GM23338 (cell line): ENCODE results near the gene RAB36. TPM values are rescaled to one million over a fixed set of nuclear protein-coding genes. Genes with fewer than 3 reads are reported as not detected.

Source experiments
- ATAC-seq: fragments of 200-7000 bp; cut with Tn5 transposase; 3 replicates; pipeline ENCODE4 v1.9.1; 2020
- DNase-seq: peaks from one replicate; pipeline ENCODE4 v3.0.0-alpha.2; 2015; ENCODE audit warnings: low spot score
- H2AFZ ChIP-seq: fragments of 200-600 bp; sonication (generic); 2 replicates; pipeline ENCODE4 v1.8.0; 2016; ENCODE audit warnings: antibody characterized with exemption, mild to moderate bottlenecking, moderate library complexity
- H3F3A ChIP-seq: fragments of 200-600 bp; sonication (generic); replicated peaks from 2 replicates; pipeline ENCODE4 v1.8.0; 2017; ENCODE audit warnings: antibody characterized with exemption, mixed run types, low read depth
- H3K27ac ChIP-seq: fragments of 200-600 bp; sonication (generic); 2 replicates; pipeline ENCODE4 v1.6.1; 2016; ENCODE audit warnings: low read depth
- H3K27me3 ChIP-seq: fragments of 200-600 bp; sonication (generic); 2 replicates; pipeline ENCODE4 v1.8.0; 2016; ENCODE audit warnings: mild to moderate bottlenecking, mixed run types, moderate library complexity; ENCODE audit not compliant: insufficient read depth
- H3K36me3 ChIP-seq: fragments of 200-600 bp; sonication (generic); 2 replicates; pipeline ENCODE4 v1.8.0; 2016; ENCODE audit warnings: mild to moderate bottlenecking; ENCODE audit not compliant: insufficient read depth
- H3K4me1 ChIP-seq: fragments of 200-600 bp; sonication (generic); 2 replicates; pipeline ENCODE4 v1.8.0; 2016; ENCODE audit warnings: mild to moderate bottlenecking, moderate library complexity; ENCODE audit not compliant: insufficient read depth
- H3K4me2 ChIP-seq: fragments of 200-600 bp; sonication (generic); 2 replicates; pipeline ENCODE4 v1.7.1; 2017; ENCODE audit warnings: mixed run types
- H3K4me3 ChIP-seq: fragments of 200-600 bp; sonication (generic); 2 replicates; pipeline ENCODE4 v1.6.1; 2016; ENCODE audit warnings: mixed run types
- H3K79me2 ChIP-seq: fragments of 200-600 bp; sonication (generic); replicated peaks from 2 replicates; pipeline ENCODE4 v1.8.0; 2017; ENCODE audit warnings: mild to moderate bottlenecking; ENCODE audit not compliant: insufficient read depth
- H3K9me2 ChIP-seq: fragments of 200-600 bp; sonication (generic); 2 replicates; pipeline ENCODE4 v1.8.0; 2017; ENCODE audit not compliant: insufficient read depth
- H4K20me1 ChIP-seq: fragments of 200-600 bp; sonication (generic); replicated peaks from 2 replicates; pipeline ENCODE4 v1.8.0; 2017; ENCODE audit warnings: mild to moderate bottlenecking; ENCODE audit not compliant: insufficient read depth
- H3K27ac Mint-ChIP-seq: 2 replicates; pipeline ENCODE4 v1.8.0; 2020; ENCODE audit warnings: inconsistent platforms, mild to moderate bottlenecking, moderate library complexity, mixed read lengths
- H3K27me3 Mint-ChIP-seq: 3 replicates; pipeline ENCODE4 v1.8.0; 2022; ENCODE audit warnings: low read depth, mild to moderate bottlenecking, moderate library complexity, mixed read lengths, inconsistent platforms; ENCODE audit not compliant: insufficient read depth, poor library complexity
- H3K36me3 Mint-ChIP-seq: 3 replicates; pipeline ENCODE4 v1.8.0; 2021; ENCODE audit warnings: low read depth, mild to moderate bottlenecking, inconsistent platforms, moderate library complexity, mixed read lengths
- H3K4me1 Mint-ChIP-seq: 3 replicates; pipeline ENCODE4 v1.8.0; 2020; ENCODE audit warnings: mild to moderate bottlenecking, inconsistent platforms, mixed read lengths
- H3K4me3 Mint-ChIP-seq: 3 replicates; pipeline ENCODE4 v1.8.0; 2021; ENCODE audit warnings: moderate library complexity, mild to moderate bottlenecking, inconsistent platforms, mixed read lengths
- H3K9me3 Mint-ChIP-seq: 3 replicates; pipeline ENCODE4 v1.8.0; 2020; ENCODE audit warnings: moderate library complexity, mild to moderate bottlenecking, inconsistent platforms, mixed read lengths
- CREB1 ChIP-seq: fragments of 250-450 bp; sonication (Bioruptor Pico); IDR thresholded peaks from 2 replicates; pipeline ENCODE4 v1.5.0; 2020; ENCODE audit warnings: low read depth, mild to moderate bottlenecking, moderate library complexity
- EZH2 ChIP-seq: fragments of 200-600 bp; sonication (generic); IDR thresholded peaks from one replicate; pipeline ENCODE4 v1.8.0; 2017; ENCODE audit warnings: antibody characterized with exemption, mild to moderate bottlenecking, low read depth; ENCODE audit not compliant: unreplicated experiment
- EZH2phosphoT487 ChIP-seq: fragments of 200-600 bp; sonication (generic); IDR thresholded peaks from one replicate; pipeline ENCODE4 v1.8.1; 2018; ENCODE audit warnings: antibody characterized with exemption; ENCODE audit not compliant: unreplicated experiment
- JUNB ChIP-seq: IDR thresholded peaks from one replicate; pipeline ENCODE4 v1.6.1; 2016; ENCODE audit warnings: antibody characterized with exemption; ENCODE audit not compliant: unreplicated experiment
- NANOG ChIP-seq: IDR thresholded peaks from 2 replicates; pipeline ENCODE4 v1.6.1; 2016; ENCODE audit warnings: antibody characterized with exemption, borderline replicate concordance
- POLR2AphosphoS5 ChIP-seq: IDR thresholded peaks from 2 replicates; pipeline ENCODE4 v1.6.1; 2016; ENCODE audit warnings: antibody characterized with exemption, low read depth
- STAT1 ChIP-seq: IDR thresholded peaks from one replicate; pipeline ENCODE4 v1.6.1; 2016; ENCODE audit warnings: antibody characterized with exemption; ENCODE audit not compliant: unreplicated experiment
- ZNF114 ChIP-seq: fragments of 250-450 bp; sonication (Bioruptor Pico); IDR thresholded peaks from 2 replicates; pipeline ENCODE4 v1.5.0; 2020; ENCODE audit warnings: mild to moderate bottlenecking, moderate library complexity
- polyA plus RNA-seq: library from polyadenylated mRNA; unstranded; fragments of >200 nt; fragmentation: Nextera tagmentation; extraction: Ambion mirVana; gene quantifications from 2 replicates; pipeline ENCODE4 v1.2.1, GENCODE V29; 2016
- total RNA-seq: library from RNA; depleted of rRNA; stranded (reverse); fragments of >200 nt; shearing (Covaris generic); gene quantifications from 2 replicates; pipeline ENCODE4 v1.2.3, GENCODE V29; 2014
- TF ChIP-seq, protein P1 (sequence below): IDR thresholded peaks from 2 replicates; pipeline ENCODE4 v1.6.1; 2016; ENCODE audit warnings: antibody characterized with exemption
- TF ChIP-seq, protein P2 (sequence below), 2 experiments: fragments of 200-600 bp in 1 of 2; sonication (generic) in 1 of 2; conservative IDR thresholded peaks; 2 replicates each; pipeline versions ENCODE4 v1.5.1 to v1.6.1; 2016 to 2017; ENCODE audit warnings: antibody characterized with exemption in 2 of 2, low read depth in 2 of 2, mild to moderate bottlenecking in 2 of 2, moderate library complexity in 1 of 2
- TF ChIP-seq, protein P3 (sequence below): fragments of 250-450 bp; sonication (Bioruptor Pico); IDR thresholded peaks from 2 replicates; pipeline ENCODE4 v1.5.0; 2020; ENCODE audit warnings: mild to moderate bottlenecking, moderate library complexity

RAB36 gene
- total and polyA plus RNA-seq, 2 experiments from 2014 or later: 0.58 to 1.2 TPM

DNA sequence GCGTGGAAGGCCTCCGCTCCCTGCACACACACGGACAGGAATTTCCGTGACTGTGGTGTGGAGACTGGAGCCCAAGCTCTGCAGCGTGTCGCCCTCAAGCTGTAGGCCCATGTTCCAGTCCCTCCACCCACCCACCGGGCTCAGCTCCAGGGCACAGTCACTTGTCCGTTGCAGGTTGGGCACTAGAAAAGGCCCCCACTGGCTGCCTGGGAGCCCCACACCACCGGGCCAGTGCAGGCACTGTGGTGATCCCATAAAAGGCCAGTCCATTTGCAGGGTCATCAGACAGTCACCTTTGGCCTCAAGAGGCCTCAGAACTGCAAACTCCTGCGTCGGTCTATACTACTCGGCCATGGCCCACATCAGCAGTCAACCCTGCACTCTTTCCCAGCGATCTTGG is 16.3 kb downstream of the RAB36 start:
- ATAC-seq (no peak), DNase-seq (no peak)
- H3K4me3 ChIP-seq: no peak overlapping the region
- peaks cover 5% of the 10 kb centered on the region for H3K4me1 ChIP-seq
- H3K79me2 ChIP-seq: no peaks in the 10 kb centered on the region
- H4K20me1 ChIP-seq: no peaks in the 10 kb centered on the region
- no peaks in the 10 kb centered on the region for H3K9me3 Mint-ChIP-seq
- no peaks in the 10 kb centered on the region for H3K27me3 ChIP-seq
- H3K36me3 Mint-ChIP-seq: no peaks in the 10 kb centered on the region
- TF ChIP-seq, protein P1, sequence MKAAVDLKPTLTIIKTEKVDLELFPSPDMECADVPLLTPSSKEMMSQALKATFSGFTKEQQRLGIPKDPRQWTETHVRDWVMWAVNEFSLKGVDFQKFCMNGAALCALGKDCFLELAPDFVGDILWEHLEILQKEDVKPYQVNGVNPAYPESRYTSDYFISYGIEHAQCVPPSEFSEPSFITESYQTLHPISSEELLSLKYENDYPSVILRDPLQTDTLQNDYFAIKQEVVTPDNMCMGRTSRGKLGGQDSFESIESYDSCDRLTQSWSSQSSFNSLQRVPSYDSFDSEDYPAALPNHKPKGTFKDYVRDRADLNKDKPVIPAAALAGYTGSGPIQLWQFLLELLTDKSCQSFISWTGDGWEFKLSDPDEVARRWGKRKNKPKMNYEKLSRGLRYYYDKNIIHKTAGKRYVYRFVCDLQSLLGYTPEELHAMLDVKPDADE: no peak
- TF ChIP-seq POLR2AphosphoS5: no peak
- TF ChIP-seq STAT1: no peak
- H3K4me3 Mint-ChIP-seq: no peak overlapping the region
- H3K27ac ChIP-seq: no peak overlapping the region
- no peaks in the 10 kb centered on the region for H3K36me3 ChIP-seq
- H3K27me3 Mint-ChIP-seq: peaks cover 19% of the 10 kb centered on the region
- H3K4me2 ChIP-seq: no peak overlapping the region
- H3F3A ChIP-seq: no peaks in the 10 kb centered on the region
- H2AFZ ChIP-seq: no peak overlapping the region
- no peaks in the 10 kb centered on the region for H3K9me2 ChIP-seq
- H3K27ac Mint-ChIP-seq: no peak overlapping the region
- H3K4me1 Mint-ChIP-seq: peaks cover 18% of the 10 kb centered on the region

DNA sequence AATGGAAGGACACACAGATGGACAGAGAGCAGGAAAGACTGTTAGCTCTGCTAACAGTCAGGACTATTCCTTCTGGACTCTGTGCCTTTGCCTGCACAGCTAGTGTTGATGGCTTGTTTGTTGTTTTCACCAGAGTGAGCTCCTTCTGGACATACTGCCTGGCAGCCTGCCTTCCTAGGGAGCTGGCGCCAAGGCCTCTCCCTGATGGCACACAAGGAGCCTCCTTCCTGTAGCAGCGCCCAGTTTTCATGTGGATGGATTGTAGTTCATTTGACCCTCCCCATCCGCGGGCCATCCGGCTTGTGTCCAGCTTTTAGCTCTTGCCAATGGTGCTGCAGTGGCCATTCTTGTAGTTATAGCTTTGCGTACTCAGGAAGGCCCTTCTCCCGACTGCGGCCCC is 18.4 kb downstream of the RAB36 start:
- Mint-ChIP-seq H3K4me1 (peaks cover 21% of the 10 kb centered on the region), H3K36me3 (no peaks in the 10 kb centered on the region), H3K9me3 (no peaks in the 10 kb centered on the region), H3K27ac (no peak overlapping the region), H3K4me3 (no peak overlapping the region), H3K27me3 (peaks cover 20% of the 10 kb centered on the region)
- Histone ChIP-seq H3K9me2 (no peaks in the 10 kb centered on the region), H4K20me1 (no peaks in the 10 kb centered on the region), H3K4me3 (no peak overlapping the region), H3K79me2 (no peaks in the 10 kb centered on the region), H2AFZ (no peak overlapping the region), H3K27ac (no peak overlapping the region), H3K27me3 (no peaks in the 10 kb centered on the region), H3F3A (no peaks in the 10 kb centered on the region), H3K4me1 (peaks cover 7% of the 10 kb centered on the region; the same call in 1 of the 2 replicates), H3K36me3 (no peaks in the 10 kb centered on the region), H3K4me2 (no peak overlapping the region)
- no peak for ATAC-seq
- no peak for DNase-seq
- TF ChIP-seq JUNB: no peak
- no peak for TF ChIP-seq EZH2
- no peak for TF ChIP-seq CREB1 (CRISPR knock-in tag)
- TF ChIP-seq, protein P2, sequence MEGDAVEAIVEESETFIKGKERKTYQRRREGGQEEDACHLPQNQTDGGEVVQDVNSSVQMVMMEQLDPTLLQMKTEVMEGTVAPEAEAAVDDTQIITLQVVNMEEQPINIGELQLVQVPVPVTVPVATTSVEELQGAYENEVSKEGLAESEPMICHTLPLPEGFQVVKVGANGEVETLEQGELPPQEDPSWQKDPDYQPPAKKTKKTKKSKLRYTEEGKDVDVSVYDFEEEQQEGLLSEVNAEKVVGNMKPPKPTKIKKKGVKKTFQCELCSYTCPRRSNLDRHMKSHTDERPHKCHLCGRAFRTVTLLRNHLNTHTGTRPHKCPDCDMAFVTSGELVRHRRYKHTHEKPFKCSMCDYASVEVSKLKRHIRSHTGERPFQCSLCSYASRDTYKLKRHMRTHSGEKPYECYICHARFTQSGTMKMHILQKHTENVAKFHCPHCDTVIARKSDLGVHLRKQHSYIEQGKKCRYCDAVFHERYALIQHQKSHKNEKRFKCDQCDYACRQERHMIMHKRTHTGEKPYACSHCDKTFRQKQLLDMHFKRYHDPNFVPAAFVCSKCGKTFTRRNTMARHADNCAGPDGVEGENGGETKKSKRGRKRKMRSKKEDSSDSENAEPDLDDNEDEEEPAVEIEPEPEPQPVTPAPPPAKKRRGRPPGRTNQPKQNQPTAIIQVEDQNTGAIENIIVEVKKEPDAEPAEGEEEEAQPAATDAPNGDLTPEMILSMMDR (conservative IDR thresholded peaks at IDR 0.05; ENCODE audit: low read depth in 2 of 2): no peak
- TF ChIP-seq ZNF114 (CRISPR knock-in tag): no peak
- TF ChIP-seq, protein P3, sequence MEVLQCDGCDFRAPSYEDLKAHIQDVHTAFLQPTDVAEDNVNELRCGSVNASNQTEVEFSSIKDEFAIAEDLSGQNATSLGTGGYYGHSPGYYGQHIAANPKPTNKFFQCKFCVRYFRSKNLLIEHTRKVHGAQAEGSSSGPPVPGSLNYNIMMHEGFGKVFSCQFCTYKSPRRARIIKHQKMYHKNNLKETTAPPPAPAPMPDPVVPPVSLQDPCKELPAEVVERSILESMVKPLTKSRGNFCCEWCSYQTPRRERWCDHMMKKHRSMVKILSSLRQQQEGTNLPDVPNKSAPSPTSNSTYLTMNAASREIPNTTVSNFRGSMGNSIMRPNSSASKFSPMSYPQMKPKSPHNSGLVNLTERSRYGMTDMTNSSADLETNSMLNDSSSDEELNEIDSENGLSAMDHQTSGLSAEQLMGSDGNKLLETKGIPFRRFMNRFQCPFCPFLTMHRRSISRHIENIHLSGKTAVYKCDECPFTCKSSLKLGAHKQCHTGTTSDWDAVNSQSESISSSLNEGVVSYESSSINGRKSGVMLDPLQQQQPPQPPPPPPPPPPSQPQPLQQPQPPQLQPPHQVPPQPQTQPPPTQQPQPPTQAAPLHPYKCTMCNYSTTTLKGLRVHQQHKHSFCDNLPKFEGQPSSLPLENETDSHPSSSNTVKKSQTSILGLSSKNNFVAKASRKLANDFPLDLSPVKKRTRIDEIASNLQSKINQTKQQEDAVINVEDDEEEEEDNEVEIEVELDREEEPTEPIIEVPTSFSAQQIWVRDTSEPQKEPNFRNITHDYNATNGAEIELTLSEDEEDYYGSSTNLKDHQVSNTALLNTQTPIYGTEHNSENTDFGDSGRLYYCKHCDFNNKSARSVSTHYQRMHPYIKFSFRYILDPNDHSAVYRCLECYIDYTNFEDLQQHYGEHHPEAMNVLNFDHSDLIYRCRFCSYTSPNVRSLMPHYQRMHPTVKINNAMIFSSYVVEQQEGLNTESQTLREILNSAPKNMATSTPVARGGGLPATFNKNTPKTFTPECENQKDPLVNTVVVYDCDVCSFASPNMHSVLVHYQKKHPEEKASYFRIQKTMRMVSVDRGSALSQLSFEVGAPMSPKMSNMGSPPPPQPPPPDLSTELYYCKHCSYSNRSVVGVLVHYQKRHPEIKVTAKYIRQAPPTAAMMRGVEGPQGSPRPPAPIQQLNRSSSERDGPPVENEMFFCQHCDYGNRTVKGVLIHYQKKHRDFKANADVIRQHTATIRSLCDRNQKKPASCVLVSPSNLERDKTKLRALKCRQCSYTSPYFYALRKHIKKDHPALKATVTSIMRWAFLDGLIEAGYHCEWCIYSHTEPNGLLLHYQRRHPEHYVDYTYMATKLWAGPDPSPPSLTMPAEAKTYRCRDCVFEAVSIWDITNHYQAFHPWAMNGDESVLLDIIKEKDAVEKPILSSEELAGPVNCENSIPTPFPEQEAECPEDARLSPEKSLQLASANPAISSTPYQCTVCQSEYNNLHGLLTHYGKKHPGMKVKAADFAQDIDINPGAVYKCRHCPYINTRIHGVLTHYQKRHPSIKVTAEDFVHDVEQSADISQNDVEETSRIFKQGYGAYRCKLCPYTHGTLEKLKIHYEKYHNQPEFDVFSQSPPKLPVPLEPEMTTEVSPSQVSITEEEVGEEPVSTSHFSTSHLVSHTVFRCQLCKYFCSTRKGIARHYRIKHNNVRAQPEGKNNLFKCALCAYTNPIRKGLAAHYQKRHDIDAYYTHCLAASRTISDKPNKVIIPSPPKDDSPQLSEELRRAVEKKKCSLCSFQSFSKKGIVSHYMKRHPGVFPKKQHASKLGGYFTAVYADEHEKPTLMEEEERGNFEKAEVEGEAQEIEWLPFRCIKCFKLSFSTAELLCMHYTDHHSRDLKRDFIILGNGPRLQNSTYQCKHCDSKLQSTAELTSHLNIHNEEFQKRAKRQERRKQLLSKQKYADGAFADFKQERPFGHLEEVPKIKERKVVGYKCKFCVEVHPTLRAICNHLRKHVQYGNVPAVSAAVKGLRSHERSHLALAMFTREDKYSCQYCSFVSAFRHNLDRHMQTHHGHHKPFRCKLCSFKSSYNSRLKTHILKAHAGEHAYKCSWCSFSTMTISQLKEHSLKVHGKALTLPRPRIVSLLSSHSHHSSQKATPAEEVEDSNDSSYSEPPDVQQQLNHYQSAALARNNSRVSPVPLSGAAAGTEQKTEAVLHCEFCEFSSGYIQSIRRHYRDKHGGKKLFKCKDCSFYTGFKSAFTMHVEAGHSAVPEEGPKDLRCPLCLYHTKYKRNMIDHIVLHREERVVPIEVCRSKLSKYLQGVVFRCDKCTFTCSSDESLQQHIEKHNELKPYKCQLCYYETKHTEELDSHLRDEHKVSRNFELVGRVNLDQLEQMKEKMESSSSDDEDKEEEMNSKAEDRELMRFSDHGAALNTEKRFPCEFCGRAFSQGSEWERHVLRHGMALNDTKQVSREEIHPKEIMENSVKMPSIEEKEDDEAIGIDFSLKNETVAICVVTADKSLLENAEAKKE (CRISPR knock-in tag): no peak
- TF ChIP-seq NANOG: no peak
- TF ChIP-seq POLR2AphosphoS5: no peak
- no peak for TF ChIP-seq EZH2phosphoT487
